Bone marrow (tissue), 2 donors: ENCODE results near the gene TMEM132E.

Experiments used
- DNase-seq, 2 donors: peaks; one replicate each; lab custom pipeline; 2025; lab: John Stamatoyannopoulos, UW

The TMEM132E gene

GRCh38 chr17:34568953-34569352, 10.4 kb upstream of the TMEM132E start:
- DNase-seq, result no peak

DNA sequence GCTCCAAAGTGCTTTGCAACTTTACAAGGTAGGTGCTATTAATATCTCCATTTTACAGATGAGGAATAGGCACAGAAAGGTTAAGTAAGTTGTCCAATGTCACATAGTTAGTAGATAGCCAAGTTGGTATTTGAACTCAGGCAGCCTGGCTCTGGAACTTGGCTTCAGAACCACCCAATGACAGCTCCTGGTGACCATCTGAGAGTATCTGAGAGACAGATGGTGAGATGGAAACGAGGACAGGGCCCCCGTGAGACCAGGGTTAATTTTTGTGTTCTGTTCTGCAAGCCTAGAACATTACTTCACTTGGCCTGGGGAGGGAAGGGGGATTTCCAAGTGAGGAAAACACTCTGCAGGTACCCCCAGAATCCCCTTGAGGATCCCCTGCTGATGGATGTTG, 9.8 kb upstream of the TMEM132E start:
- no peak for DNase-seq

DNA sequence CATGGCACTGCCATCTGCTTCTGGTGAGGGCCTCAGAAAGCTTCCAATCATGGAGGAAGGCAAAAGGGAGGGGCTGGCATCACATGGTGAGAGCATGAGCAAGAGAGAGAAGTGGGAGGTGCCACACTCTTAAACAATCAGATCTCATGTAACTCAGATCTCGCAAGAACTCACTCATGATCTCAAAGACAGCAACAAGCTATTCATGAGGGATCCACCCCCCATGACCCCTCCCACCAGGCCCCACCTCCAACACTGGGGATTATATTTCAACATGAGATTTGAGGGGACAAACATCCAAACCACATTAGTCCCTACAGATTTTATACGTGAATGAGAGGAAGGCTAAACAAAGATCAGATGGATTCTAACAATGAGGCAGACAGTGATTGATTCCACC, 8.9 kb upstream of the TMEM132E start:
- no peak for DNase-seq

DNA sequence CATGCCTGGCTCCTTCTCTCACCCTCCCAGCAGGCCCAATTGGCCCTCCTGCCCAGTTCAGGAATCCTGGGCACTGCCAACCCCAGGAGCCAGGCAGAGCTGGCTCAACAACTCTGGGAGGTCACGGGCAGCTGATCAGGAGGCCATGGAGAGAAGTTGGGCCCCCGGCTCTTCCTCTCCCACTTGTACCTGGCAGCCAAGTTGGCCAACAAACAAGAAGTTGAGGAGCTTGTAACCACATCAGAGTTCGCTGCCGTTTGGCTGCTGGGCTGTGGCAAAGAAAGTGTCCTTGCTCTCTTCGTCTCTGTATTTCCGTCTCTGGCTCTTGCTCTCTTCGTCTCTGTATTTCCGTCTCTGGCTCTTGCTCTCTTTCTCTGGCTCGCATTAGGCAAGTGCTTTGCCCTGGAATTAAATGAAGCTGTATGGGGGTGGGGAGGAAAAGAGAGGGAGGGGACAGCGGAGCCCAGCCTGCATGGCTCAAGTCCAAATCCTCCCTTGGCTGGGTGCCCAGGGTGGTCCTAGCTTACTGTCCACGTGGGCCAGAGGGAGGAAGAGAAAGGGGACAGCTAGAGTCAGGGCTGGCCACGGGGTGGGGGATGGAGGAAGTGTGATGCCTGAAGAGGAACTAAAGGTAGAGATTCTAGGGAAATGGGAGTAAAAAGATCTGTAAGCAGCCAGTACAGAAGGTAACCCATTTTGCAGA, 7.8 kb upstream of the TMEM132E start:
- DNase-seq, result no peak

DNA sequence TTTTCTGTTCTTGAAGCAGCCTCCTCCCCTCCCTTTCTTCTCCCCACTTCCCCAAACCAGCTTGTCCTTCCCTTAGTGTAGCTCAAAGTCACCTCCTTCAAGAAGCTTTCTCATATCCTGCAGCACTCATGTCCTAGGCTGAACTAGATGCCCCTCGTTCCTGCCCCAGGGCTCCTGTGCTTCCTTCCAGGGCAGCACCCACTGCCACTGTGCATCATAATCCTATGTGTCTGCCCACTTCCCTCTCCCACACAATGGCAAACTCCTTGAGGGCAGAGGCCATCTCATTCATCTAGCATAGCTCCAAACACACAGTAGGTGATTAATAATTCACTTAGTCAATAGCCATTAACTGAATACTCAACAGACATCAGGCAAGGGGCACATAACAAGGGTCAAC, 6.9 kb upstream of the TMEM132E start:
- no peak for DNase-seq

DNA sequence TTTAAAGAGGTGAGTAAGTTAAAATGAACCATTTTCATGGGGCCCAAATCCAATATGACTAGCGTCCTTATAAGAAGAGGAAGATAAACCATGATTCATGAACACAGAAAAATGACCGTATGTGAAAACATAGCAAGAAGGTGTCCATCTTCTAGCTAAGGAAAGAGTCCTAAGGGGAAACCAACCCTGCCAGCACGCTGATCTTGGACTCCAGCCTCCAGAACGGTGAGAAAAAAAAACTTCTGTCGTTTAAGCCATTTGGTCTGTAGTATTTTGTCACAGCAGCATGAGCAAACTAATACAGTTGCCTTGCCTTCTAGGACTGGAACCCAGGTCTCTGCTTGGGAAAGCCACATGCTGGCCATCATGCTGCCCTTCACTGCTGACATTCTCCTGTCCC, 4.2 kb upstream of the TMEM132E start:
- DNase-seq, result no peak

GRCh38 chr17:34578016-34578415, 1.4 kb upstream of the TMEM132E start:
- DNase-seq, result no peak

DNA sequence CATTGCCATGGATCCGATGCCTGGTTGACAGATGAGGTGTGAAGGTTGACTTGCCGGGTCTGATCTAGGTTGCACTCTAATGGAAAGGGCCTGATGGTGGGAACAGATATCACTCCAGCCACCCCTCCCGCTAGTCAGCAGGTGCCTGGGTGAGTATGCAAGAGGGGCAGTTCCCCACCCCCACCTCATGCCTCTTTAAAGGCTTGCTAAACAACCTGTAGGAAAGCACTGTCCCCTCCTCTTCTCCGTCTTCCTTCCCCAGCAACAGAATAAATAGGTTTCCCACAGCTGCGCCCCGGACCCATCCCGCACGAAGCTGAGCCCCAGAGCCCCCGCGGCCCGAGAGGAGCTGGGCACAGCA, 746 bp upstream of the TMEM132E start:
- no peak for DNase-seq

DNA sequence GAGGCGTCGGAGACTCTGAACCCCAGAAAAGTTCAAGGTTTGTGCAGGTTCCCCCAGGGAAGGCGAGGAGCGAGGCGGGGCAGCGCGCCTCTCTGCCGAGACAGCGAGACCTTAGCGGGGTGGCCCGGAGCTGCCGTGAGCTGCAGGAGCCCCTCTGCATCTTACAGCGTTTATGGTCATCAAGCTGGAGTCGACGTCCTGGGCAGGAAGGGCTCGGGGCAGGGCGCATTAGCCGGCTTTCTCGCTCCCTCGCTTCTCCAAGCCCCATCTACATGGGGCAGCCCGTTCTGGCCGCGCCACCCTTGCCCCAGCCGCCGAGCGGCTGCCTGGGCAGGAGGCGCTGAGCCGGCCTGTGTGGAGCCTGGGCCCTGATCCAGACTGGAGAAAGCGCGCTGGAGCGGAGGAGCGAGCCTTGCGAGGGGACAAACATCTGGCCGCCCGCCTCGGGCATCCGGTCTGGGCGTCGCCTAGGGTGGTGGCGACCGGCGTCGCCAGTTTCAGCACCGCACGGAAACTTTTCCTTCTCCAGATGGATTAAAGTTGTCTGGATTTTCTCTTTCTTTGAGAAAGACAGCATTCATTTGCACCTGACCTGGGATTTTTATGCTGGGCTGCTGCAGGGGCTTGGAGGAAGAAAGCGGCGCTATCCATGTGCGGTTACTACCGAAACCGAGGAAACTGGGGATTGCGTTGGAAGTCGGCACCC, 750 bp downstream of the TMEM132E start:
- DNase-seq, result no peak

DNA sequence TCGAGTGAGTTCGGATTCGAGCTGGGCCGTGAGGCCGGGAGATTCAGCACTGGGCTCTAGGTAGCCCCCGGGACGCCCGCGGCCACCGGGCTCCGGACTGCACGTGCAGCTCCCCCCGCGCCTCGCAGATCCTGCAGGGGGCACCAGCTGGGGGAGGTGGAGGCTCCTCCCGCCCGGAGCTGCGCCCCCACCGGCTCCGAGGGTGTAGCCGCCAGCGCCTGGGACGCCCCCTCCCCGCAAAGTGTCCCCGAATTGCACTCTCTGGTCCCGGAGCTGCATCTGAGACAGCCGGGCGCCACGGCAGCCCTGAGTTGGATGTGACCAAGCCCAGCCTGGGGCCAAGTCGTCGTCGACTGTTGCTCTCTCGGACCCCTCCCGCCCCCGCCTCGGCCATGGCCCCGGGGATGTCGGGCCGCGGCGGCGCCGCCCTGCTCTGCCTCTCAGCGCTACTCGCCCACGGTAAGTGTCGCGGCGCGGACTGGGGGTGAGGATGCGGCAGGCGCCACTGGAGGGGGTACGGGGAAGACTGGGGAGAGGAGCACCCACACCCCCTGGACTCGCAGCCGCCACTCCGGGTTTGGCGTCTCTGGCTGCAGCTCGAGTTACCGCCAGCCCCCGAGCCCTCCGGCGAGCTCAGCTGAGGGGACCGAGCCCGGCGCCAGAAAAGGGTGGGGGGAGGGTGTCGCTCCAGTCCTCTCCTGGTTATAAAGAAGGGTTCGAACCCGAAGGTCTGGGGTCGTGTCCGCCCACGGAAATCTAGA, 1.5 kb downstream of the TMEM132E start:
- DNase-seq, result no peak

DNA sequence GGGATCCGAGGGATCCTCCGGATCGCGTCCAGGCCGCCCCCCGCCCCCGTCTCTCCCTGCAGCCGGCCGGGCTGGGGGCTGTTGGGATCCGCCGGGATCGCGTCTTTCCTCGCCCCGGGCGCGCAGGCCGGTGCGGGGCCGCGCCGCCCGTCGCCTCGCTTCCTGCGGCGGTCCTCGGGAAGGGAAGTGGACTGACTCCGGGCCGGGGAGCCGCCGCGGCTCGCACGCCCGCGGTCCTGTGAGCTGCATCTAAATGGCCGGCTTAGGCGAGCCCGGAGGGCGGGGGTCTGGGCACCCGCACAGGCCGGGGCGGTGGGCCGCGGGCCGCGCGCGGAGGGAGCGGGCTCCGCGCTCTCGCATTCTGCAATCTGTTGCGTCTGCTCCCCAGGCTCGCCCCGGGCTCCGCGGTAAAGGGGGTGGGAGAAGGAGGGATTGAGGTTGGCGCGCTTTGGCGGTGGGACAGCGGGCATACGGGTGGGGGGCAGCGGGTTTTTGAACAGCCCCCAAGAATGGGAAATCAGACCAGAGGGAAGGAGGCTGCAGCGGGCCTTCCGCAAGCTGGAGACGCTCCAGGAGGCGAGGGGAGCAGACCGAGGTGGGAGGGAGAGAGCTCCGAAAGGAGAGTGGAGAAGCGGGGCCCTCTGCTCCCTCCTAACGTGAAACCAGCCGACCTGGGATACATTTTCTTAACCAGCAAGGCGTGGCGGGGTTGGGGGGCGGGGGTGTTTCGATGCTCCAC, 2.2 kb downstream of the TMEM132E start:
- no peak for DNase-seq

GRCh38 chr17:34582185-34582900, 3.0 kb downstream of the TMEM132E start:
- no peak for DNase-seq

- DNase-seq, result no peak
Measured at GRCh38 chr17:34582901-34583245, 3.5 kb downstream of the TMEM132E start.

DNA sequence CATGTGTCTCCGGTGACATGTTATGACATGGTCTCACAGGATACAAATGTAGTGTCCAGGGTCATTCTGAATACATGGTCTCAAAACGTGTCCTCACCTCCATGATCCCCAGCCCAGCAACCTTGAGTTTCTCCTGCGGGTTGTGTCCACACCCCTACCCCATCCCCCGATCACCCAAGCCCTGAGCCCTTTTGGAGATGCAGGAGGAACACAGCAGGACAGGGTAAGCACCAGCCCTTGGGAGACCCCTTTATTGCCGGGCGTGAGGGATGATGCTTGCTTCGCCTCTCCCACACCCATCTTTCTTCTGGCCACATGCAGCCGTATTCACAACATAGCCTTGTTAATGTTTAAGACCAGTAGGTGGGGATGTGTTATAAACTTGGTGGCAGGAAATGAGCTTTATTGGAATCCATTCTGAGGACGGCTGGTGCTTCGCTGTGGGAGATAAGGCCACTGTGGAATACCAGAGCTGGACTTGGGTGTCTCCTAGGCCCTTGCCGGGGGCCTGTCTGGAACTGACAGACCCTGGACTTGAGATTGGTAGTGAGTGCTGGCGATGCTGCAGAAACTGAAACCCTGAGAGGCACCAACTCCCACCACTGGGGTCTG, 5.5 kb downstream of the TMEM132E start:
- DNase-seq, result peak in 1 of 2 donors; percentile 0

DNA sequence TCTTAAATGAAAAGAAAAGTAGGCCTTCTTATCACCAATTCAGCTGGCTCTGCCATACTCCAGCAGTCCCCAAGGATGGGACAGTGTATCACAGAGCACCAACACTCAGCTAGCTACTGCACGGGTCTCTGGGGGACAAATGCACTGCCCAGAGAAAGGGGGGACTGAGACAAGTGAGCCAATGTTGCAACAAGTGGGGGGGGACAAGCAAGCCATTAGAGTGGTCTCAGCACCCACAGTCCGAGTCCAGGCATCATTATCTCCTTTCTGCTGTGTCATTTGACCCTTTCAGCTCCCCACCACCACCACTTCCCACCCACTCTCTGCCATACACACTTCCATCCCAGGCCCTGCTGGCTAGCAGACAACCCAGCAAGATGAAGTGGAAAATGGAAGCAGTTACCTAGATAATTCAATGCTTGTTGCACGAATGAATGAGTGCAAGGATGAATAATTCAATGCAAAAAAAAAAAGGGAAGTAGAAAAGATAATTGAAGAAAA, 7.0 kb downstream of the TMEM132E start:
- no peak for DNase-seq

- DNase-seq, result no peak
Measured at GRCh38 chr17:34588266-34588665, 8.9 kb downstream of the TMEM132E start.

GRCh38 chr17:34589120-34589965, 10.0 kb downstream of the TMEM132E start:
- DNase-seq, result no peak

DNA sequence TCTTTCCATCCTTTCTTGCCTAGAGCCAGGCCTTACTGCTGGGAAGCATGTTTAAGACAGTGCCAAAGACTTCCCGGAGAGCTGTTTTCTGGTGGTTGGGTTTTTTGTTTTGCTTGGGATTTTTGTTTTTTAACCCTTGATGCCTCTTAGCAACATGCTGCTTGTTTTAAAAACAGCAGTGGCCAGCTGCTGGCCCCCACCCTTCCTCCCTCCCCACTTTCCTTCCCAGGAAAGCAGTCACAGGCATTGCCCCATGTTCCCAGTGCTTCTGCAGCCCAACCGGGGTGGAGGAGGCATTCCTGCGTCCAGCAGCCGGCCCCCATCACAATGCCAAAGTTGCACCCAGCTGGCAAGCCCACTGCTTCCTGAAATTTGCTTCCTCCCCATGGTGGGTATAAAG, 12.6 kb downstream of the TMEM132E start:
- DNase-seq, result no peak

- no peak for DNase-seq
Measured at GRCh38 chr17:34596920-34597319, 17.5 kb downstream of the TMEM132E start.

- no peak for DNase-seq
Measured at GRCh38 chr17:34598161-34598776, 18.9 kb downstream of the TMEM132E start.
